Activated CD4-positive, alpha-beta T cell treated with anti-CD3 and anti-CD28 coated beads, Interleukin-2, amount 50 U/mL, for 4 hours (primary cell): Measurements from ENCODE around the gene SPNS3.

Experiments used
- DNase-seq, 2 experiments: peaks; one replicate each; pipeline ENCODE4 v3.0.0-alpha.2; 2020

SPNS3 gene

DNA sequence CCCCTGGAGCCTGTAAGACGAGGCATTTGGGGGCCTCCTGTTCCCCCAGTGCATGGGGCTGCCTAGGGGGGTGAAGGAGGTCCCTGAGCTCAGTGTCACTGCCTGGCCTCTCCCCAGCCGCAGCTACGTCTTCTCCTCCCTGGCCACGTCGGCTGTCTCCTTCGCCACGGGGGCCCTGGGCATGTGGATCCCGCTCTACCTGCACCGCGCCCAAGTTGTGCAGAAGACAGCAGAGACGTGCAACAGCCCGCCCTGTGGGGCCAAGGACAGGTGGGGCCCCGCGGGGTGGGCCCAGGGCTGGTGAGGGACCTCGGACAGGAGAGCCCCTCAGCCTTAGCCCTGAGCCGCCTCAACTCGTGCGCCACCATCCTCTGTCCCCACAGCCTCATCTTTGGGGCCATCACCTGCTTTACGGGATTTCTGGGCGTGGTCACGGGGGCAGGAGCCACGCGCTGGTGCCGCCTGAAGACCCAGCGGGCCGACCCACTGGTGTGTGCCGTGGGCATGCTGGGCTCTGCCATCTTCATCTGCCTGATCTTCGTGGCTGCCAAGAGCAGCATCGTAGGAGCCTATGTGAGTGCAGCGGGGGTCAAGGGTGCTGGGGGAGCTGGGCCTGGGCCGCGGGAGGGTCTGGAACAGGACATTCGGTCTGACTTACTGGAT is 99.3 kb downstream of the SPNS3 start:
- no peak for DNase-seq

DNA sequence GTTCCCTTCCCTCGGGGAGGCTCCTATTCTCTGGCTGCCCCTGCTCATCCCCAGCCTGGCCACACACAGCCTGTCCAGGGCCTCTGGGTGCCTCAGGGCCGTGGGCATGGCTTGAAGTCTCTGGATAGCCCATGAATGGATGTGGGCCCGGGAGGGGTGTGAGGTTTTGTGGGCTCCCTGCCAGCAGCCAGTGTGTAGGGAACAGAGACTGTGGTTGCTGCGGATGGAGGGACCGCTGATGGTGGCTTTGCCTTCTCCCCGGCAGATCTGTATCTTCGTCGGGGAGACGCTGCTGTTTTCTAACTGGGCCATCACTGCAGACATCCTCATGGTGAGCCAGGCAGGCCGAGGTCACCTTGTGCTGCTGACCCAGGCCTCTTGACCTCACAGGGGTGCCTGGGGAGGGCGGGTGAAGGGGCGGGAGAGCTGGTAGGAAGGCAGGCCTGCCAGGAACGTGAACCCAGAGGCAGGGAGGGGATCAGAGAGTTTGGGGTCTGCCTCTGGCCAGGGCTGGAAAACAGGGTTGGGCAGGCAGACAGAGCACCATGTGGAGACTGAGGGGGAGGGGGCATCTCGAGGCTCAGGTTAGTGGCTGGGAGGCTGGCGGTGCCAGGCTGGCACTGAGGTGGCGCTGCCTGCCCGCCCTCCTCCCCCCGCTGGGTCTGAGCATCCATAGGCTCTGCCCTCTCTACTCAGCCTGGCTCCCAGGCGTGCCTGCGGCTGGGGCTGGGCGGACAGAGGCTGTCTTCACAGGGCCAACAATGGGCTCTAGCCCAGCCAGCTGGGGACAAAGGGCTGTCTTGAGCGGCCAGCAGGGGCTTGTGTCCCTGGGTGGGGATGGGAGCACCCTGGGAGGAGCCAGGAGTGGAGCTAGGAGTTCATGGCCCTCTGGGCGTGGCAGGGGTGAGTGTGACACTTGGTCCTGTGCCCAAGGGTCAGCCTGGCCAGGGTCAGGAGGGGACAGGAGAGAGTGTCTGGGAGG is 100.1 kb downstream of the SPNS3 start:
- DNase-seq: no peak

DNA sequence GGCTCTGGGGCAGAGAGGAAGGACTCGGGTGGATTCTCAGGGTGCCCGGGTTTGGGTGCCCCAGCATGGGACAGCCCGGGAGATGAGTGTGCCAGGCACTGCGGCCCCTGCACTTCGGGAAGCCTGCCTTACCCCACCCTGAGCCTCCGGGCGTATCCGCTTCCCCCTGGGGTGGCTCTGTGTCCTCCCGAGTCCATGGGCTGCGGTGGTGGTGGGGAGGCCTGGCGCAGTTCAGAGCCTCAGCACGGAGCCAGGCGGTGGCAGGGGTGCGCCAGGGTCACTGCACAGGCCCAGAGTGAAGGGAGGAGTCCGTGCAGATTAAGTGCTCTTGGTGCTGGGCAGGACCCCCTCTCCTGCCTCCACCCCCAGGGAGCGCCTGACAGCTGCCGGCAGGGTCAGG is 100.8 kb downstream of the SPNS3 start:
- DNase-seq: no peak

DNA sequence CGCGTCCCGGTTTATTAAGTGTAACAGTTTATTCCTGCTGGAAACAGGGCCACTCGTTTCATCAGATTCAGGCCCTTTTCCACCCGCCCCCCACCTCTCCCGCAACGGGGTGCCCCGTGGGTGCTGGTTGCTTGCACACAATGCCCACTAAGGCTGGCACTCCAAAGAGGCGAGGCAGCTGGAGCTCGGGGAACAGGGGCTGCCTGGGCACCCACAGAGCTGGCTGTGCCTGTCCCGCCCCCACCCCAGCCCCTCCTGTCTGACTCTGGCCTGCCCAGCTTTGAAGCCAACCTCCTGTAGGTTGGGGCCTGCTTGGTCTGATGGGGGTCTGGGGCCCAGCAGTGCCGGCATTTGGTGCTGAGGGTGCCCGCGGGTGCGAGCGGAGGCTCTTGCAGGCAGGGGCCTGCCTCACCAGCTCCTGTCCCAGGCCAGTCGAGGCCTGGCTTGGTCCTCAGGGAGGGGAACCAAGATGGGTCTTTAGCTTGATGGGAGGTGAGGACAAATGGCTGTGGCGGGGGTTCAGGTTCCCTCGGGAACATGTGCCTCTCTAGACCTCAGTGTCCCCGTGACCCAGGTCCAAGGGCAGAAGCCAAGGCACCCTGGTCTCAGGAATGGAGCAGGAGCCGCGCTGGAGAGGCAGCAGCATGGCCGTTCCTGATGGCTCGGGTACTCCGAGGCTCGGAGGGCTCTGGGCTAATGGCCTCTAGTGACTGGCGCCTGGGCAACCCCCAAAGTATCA is 101.4 kb downstream of the SPNS3 start:
- DNase-seq: no peak

DNA sequence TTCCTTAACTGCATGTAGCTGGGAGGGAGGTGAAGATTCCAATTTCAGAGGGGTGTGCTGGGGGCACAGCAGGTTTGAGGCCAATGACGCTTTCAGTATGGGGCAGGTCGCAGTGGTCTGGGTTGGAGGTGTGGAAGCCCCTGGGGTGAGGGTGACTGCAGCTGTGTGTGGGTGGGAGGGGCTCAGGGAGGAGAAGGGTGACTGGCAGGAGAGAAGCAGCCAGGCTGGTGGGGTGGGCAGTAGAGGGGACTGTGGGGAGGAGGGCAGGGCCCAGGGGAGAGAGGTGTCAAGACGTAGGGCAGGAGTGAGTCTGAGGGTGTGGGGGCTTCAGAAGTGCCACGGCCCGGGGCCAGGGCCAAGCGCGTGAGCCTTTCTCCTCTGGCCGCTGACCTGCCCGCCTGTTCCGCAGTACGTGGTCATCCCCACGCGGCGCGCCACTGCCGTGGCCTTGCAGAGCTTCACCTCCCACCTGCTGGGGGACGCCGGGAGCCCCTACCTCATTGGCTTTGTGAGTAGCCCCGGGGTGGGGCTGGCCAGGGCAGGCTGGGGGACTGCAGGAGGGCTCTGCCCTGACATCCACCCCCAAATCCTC is 102.0 kb downstream of the SPNS3 start:
- DNase-seq: no peak

DNA sequence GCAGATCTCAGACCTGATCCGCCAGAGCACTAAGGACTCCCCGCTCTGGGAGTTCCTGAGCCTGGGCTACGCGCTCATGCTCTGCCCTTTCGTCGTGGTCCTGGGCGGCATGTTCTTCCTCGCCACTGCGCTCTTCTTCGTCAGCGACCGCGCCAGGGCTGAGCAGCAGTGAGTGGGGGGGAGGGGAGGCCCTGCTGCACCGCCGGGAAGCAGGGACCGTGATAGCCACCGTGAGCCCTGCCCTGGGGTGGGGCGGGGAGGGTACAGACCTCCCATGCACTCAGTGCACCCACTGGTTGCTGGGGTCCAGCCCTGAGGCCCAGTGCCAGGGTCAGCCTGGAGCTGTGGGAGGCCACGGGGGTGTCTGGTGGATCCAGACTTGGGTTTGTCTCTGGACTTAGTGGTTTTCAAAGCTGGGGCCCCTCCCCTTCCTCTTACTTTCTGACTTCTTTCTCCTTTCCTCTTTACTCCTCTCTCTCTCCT is 102.6 kb downstream of the SPNS3 start:
- DNase-seq: no peak

DNA sequence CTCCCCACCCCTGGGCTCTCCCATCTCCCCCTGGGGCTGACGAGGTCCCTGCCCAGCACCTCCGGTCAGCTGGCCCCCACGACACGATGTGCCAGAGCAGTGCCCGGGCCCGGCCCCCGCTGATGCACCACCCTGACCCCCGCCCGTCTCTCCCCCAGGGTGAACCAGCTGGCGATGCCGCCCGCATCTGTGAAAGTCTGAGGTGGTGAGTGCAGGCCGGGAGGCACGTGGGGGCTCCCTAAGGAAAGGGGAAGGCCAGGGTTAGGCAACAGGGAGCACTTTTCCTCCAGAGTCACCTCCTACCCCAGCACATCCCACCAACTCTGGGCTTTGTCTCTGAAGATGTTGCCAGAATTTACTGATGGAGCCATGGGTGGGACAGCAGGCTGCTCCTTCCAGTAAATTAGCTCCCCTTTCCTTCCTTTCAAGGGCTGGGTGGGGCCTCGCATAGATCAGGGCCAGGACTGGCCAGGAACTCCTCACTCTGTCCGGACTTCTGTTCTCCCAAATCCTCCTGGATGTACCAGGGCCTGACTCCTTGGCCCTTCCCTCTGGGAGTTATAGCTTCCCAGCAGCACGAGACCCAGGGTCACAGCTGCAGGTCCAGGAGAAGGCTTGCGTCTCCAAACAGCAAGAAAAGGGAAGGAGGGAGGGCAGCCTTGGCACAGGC is 103.1 kb downstream of the SPNS3 start:
- DNase-seq: no peak
